CD4-positive, alpha-beta T cell (primary cell): ENCODE measurements around the gene HMGCLL1. TPM values are rescaled to one million over a fixed set of nuclear protein-coding genes. Genes with fewer than 3 reads are reported as not detected.

Experiments
- ATAC-seq: fragments of 200-7000 bp; cut with Tn5 transposase; one replicate; pipeline ENCODE4 v1.10.0; 2022; ENCODE audit warnings: mild to moderate bottlenecking; ENCODE audit not compliant: poor library complexity
- CTCF ChIA-PET: fragments of 350-600 bp; sonication (Branson Sonifier 250); formaldehyde crosslinking; loops from one replicate; lab custom pipeline; 2021; ENCODE audit warnings: antibody characterized with exemption, inconsistent platforms; lab: Charles Lee
- POLR2A ChIA-PET: fragments of 350-600 bp; sonication (Branson Sonifier 250); formaldehyde crosslinking; loops from one replicate; lab custom pipeline; 2021; ENCODE audit warnings: antibody characterized with exemption, inconsistent platforms; lab: Charles Lee
- DNase-seq, 14 experiments: peaks; one replicate each; pipeline ENCODE4 v3.0.0-alpha.2; 2013 to 2020; ENCODE audit warnings: mixed read lengths in 2 of 14
- H3K27ac ChIP-seq, 2 donors: one replicate each; pipeline versions ENCODE4 v1.5.1 to v1.7.0; 2013; ENCODE audit warnings: low read length in 2 of 2, low read depth in 1 of 2, mild to moderate bottlenecking in 1 of 2
- H3K27me3 ChIP-seq, 2 experiments: 1 replicate in 1 of 2; 2 replicates in 1 of 2; pipeline versions ENCODE4 v1.6.1 to v1.7.0; 2013; ENCODE audit warnings: low read length in 2 of 2, control low read depth in 1 of 2, mild to moderate bottlenecking in 1 of 2, moderate library complexity in 1 of 2; ENCODE audit not compliant: insufficient read depth in 2 of 2, control insufficient read depth in 1 of 2
- H3K36me3 ChIP-seq: one replicate; pipeline ENCODE4 v1.6.1; 2013; ENCODE audit warnings: low read length, control low read depth; ENCODE audit not compliant: insufficient read depth
- H3K4me1 ChIP-seq: one replicate; pipeline ENCODE4 v1.6.1; 2013; ENCODE audit warnings: low read length, control low read depth; ENCODE audit not compliant: insufficient read depth
- H3K4me3 ChIP-seq: one replicate; pipeline ENCODE4 v1.5.1; 2013; ENCODE audit warnings: mild to moderate bottlenecking, low read length, moderate library complexity
- H3K9me3 ChIP-seq, 2 experiments: 1 replicate in 1 of 2; 2 replicates in 1 of 2; pipeline versions ENCODE4 v1.6.1 to v1.7.0; 2013; ENCODE audit warnings: low read length in 2 of 2, mild to moderate bottlenecking in 2 of 2, control low read depth in 1 of 2, moderate library complexity in 1 of 2; ENCODE audit not compliant: control insufficient read depth in 1 of 2, insufficient read depth in 1 of 2
- H3K27ac Mint-ChIP-seq: one replicate; pipeline ENCODE4 v1.8.0; 2020; ENCODE audit warnings: mixed read lengths
- H3K27me3 Mint-ChIP-seq: one replicate; pipeline ENCODE4 v1.8.0; 2021; ENCODE audit warnings: mixed read lengths
- H3K36me3 Mint-ChIP-seq: one replicate; pipeline ENCODE4 v1.8.0; 2021; ENCODE audit warnings: low read depth, mixed read lengths
- H3K4me1 Mint-ChIP-seq: one replicate; pipeline ENCODE4 v1.8.0; 2021; ENCODE audit warnings: low read depth, mixed read lengths
- H3K4me3 Mint-ChIP-seq: one replicate; pipeline ENCODE4 v1.8.0; 2020; ENCODE audit warnings: mild to moderate bottlenecking, mixed read lengths
- H3K9me3 Mint-ChIP-seq: one replicate; pipeline ENCODE4 v1.8.0; 2020; ENCODE audit warnings: mixed read lengths
- CTCF ChIP-seq: fragments of 200-600 bp; IDR thresholded peaks from one replicate; pipeline ENCODE4 v1.8.0; 2022; ENCODE audit warnings: antibody characterized with exemption, mild to moderate bottlenecking
- intact Hi-C, 2 experiments: fragments of 100-400 bp; cut with DNase I in 1 of 2; cut with micrococcal nuclease in 1 of 2; formaldehyde crosslinking; loops; one replicate each; pipeline versions ENCODE4 v1.15.1 to v1.9.0; 2023 to 2025; cut with DNase I, micrococcal nuclease
- polyA plus RNA-seq, 2 donors: library from polyadenylated mRNA; unstranded; fragments of 120-200 nt; gene quantifications; one replicate each; pipeline ENCODE4 v1.2.1, GENCODE V29; 2013
- total RNA-seq, 174 experiments: library from RNA in 2 of 174; stranded (reverse) in 2 of 174; gene quantifications; one replicate each; pipeline ENCODE4 v1.2.3 and lab custom pipeline; 2021 to 2026

Gene HMGCLL1
- total RNA-seq (not detected), total RNA-seq (lab: John Stamatoyannopoulos, UW) (0 to 0.19 (median 0) reads per million in 172 experiments)
- not detected for polyA plus RNA-seq (2013, experiment 1 of 2)
- 0.15 TPM for polyA plus RNA-seq (2013, experiment 2 of 2)

DNA sequence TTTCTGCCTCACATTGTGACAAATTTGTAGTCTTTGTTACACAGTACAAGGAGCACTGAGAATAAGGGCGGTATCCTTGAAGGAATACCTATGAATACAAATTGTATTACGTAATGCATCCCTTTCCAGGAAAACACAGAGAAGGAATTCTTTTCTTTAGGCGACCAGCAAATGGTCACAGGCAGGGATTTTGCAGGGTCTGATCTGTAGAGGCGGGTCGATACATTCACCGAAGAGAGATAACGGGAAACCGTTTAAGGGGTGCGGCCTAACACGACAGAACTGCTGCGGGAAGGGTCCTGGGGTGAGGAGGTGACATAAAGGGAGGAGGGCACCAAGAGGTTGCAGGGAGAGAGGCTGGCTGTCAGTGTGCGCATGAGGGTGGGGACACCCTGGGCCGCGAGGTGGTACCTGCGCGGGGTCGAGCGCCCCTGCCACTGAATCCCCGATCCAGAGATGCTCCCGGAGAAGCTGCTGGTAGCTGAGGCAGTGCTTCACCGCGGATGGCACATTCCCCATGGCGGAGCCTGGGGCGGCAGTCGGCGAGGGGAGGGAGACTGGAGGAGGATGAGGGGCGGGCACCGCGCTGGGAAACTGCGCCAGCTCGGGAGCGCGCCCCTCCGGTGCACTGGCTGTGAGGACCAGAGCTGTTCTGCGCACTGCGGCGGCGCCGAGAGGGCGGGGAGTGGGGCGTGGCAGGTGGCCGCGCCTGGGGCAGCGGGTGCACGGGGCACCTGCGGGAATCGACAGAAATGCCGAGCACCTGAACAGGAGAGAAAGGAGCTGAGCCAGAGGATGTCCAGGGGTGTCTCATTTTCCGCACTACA lies at the start of gene HMGCLL1:
Gene HMGCLL1 (minus strand): TSS at position 656 of the 827 bp plus-strand sequence. CDS start 137 bp downstream, at position 519.
- Mint-ChIP-seq H3K27me3 (peaks cover 4% of the 10 kb centered on the region), H3K4me1 (no peaks in the 10 kb centered on the region), H3K27ac (no peak within 1 kb of the TSS), H3K9me3 (peaks cover 9% of the 10 kb centered on the region), H3K36me3 (no peaks in the 10 kb centered on the region), H3K4me3 (no peak within 1 kb of the TSS)
- no peaks in the 10 kb centered on the region for H3K4me1 ChIP-seq
- no peak for TF ChIP-seq CTCF
- POLR2A ChIA-PET, result no interaction called here
- H3K36me3 ChIP-seq, result no peaks in the 10 kb centered on the region
- H3K27ac ChIP-seq, result no peak within 1 kb of the TSS
- CTCF ChIA-PET, result no interaction called here
- peaks cover 0 to 15% of the 10 kb centered on the region in 2 experiments for H3K9me3 ChIP-seq
- intact Hi-C loops, result no loop called here
- peak in 1 of 14 experiments; percentile 5 for DNase-seq
- ATAC-seq, result no peak
- H3K27me3 ChIP-seq, result no peaks in the 10 kb centered on the region
- no peak within 1 kb of the TSS for H3K4me3 ChIP-seq

DNA sequence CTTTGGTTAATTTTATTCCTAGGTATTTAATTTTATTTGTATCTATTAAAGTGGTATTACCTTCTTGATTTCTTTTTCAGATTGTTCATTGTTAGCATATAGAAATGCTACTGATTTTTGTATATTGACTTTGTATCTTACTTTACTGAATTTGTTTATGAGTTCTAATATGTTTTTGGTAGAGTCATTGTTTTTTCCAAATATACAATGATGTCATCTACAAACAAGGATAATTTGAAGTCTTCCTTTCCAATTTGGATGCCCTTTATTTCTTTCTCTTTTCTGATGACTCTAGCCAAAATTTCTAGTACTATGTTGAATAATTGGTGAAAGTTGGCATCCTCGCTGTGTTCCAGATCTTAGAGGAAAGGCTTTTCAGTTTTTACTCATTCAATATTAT lies 43.0 kb upstream of the HMGCLL1 start:
- Mint-ChIP-seq H3K4me1 (no peaks in the 10 kb centered on the region), H3K9me3 (peaks cover 13% of the 10 kb centered on the region), H3K36me3 (no peaks in the 10 kb centered on the region), H3K4me3 (no peak overlapping the region), H3K27me3 (no peaks in the 10 kb centered on the region), H3K27ac (no peak overlapping the region)
- ATAC-seq (no peak), DNase-seq (no peak)
- ChIA-PET POLR2A (no interaction called here), CTCF (no interaction called here)
- H3K27ac ChIP-seq, result no peak overlapping the region
- H3K36me3 ChIP-seq, result no peaks in the 10 kb centered on the region
- no peaks in the 10 kb centered on the region for H3K27me3 ChIP-seq
- TF ChIP-seq CTCF, result no peak
- no peaks in the 10 kb centered on the region for H3K4me1 ChIP-seq
- H3K9me3 ChIP-seq, result no peaks in the 10 kb centered on the region
- intact Hi-C loops, result no loop called here
- H3K4me3 ChIP-seq, result no peak overlapping the region

GRCh38 chr6:55621244-55621643 lies 42.3 kb upstream of the HMGCLL1 start:
- ATAC-seq, result no peak
- intact Hi-C loops, result no loop called here
- H3K4me1 Mint-ChIP-seq, result no peaks in the 10 kb centered on the region
- no peak overlapping the region for H3K4me3 Mint-ChIP-seq
- Histone ChIP-seq H3K27ac (no peak overlapping the region), H3K9me3 (no peaks in the 10 kb centered on the region), H3K4me3 (no peak overlapping the region), H3K36me3 (no peaks in the 10 kb centered on the region), H3K27me3 (no peaks in the 10 kb centered on the region), H3K4me1 (no peaks in the 10 kb centered on the region)
- POLR2A ChIA-PET, result no interaction called here
- no peak for TF ChIP-seq CTCF
- CTCF ChIA-PET, result no interaction called here
- H3K9me3 Mint-ChIP-seq, result peaks cover 17% of the 10 kb centered on the region
- H3K27ac Mint-ChIP-seq, result no peak overlapping the region
- DNase-seq, result no peak
- no peaks in the 10 kb centered on the region for H3K27me3 Mint-ChIP-seq
- H3K36me3 Mint-ChIP-seq, result no peaks in the 10 kb centered on the region
